ENCODE measurements around the gene IGF2BP3.

Gene IGF2BP3

DNA sequence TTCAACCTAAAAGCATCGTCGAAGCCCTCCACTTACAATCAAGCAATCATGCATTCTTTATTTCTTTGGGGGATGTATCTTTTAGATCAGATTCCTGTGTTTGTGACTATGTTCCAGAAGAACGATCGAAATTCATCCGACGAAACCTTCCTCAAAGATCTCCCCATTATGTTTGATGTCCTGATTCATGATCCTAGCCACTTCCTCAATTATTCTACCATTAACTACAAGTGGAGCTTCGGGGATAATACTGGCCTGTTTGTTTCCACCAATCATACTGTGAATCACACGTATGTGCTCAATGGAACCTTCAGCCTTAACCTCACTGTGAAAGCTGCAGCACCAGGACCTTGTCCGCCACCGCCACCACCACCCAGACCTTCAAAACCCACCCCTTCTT lies 209.9 kb downstream of the IGF2BP3 start:
- in situ Hi-C loops (cut with HindIII; ENCODE audit: low pct_ligation_motif_present, low pct_unique_long_range_greater_than_20kb, low sequenced_read_pairs), result loop anchor here (25.0 kb wide), 1 partner anchor 452 kb away; the partner anchor contains the start of gene STK31

More for the DNA sequence above, 209.9 kb downstream of the IGF2BP3 start:
- DNase-seq, result no peak
